CD4-positive, alpha-beta T cell (primary cell): ENCODE results near the gene TRAF6. TPM values are rescaled to one million over a fixed set of nuclear protein-coding genes. Genes with fewer than 3 reads are reported as not detected.

ENCODE experiments used
- ATAC-seq: fragments of 200-7000 bp; cut with Tn5 transposase; one replicate; pipeline ENCODE4 v1.10.0; 2022; ENCODE audit warnings: mild to moderate bottlenecking; ENCODE audit not compliant: poor library complexity
- CTCF ChIA-PET: fragments of 350-600 bp; sonication (Branson Sonifier 250); formaldehyde crosslinking; loops from one replicate; lab custom pipeline; 2021; ENCODE audit warnings: antibody characterized with exemption, inconsistent platforms; lab: Charles Lee
- POLR2A ChIA-PET: fragments of 350-600 bp; sonication (Branson Sonifier 250); formaldehyde crosslinking; loops from one replicate; lab custom pipeline; 2021; ENCODE audit warnings: antibody characterized with exemption, inconsistent platforms; lab: Charles Lee
- DNase-seq, 14 experiments: peaks; one replicate each; pipeline ENCODE4 v3.0.0-alpha.2; 2013 to 2020; ENCODE audit warnings: mixed read lengths in 2 of 14
- H3K27ac ChIP-seq, 2 donors: one replicate each; pipeline versions ENCODE4 v1.5.1 to v1.7.0; 2013; ENCODE audit warnings: low read length in 2 of 2, low read depth in 1 of 2, mild to moderate bottlenecking in 1 of 2
- H3K27me3 ChIP-seq, 2 experiments: 1 replicate in 1 of 2; 2 replicates in 1 of 2; pipeline versions ENCODE4 v1.6.1 to v1.7.0; 2013; ENCODE audit warnings: low read length in 2 of 2, control low read depth in 1 of 2, mild to moderate bottlenecking in 1 of 2, moderate library complexity in 1 of 2; ENCODE audit not compliant: insufficient read depth in 2 of 2, control insufficient read depth in 1 of 2
- H3K36me3 ChIP-seq: one replicate; pipeline ENCODE4 v1.6.1; 2013; ENCODE audit warnings: low read length, control low read depth; ENCODE audit not compliant: insufficient read depth
- H3K4me1 ChIP-seq: one replicate; pipeline ENCODE4 v1.6.1; 2013; ENCODE audit warnings: low read length, control low read depth; ENCODE audit not compliant: insufficient read depth
- H3K4me3 ChIP-seq: one replicate; pipeline ENCODE4 v1.5.1; 2013; ENCODE audit warnings: mild to moderate bottlenecking, low read length, moderate library complexity
- H3K9me3 ChIP-seq, 2 experiments: 1 replicate in 1 of 2; 2 replicates in 1 of 2; pipeline versions ENCODE4 v1.6.1 to v1.7.0; 2013; ENCODE audit warnings: low read length in 2 of 2, mild to moderate bottlenecking in 2 of 2, control low read depth in 1 of 2, moderate library complexity in 1 of 2; ENCODE audit not compliant: control insufficient read depth in 1 of 2, insufficient read depth in 1 of 2
- H3K27ac Mint-ChIP-seq: one replicate; pipeline ENCODE4 v1.8.0; 2020; ENCODE audit warnings: mixed read lengths
- H3K27me3 Mint-ChIP-seq: one replicate; pipeline ENCODE4 v1.8.0; 2021; ENCODE audit warnings: mixed read lengths
- H3K36me3 Mint-ChIP-seq: one replicate; pipeline ENCODE4 v1.8.0; 2021; ENCODE audit warnings: low read depth, mixed read lengths
- H3K4me1 Mint-ChIP-seq: one replicate; pipeline ENCODE4 v1.8.0; 2021; ENCODE audit warnings: low read depth, mixed read lengths
- H3K4me3 Mint-ChIP-seq: one replicate; pipeline ENCODE4 v1.8.0; 2020; ENCODE audit warnings: mild to moderate bottlenecking, mixed read lengths
- H3K9me3 Mint-ChIP-seq: one replicate; pipeline ENCODE4 v1.8.0; 2020; ENCODE audit warnings: mixed read lengths
- intact Hi-C, 2 experiments: fragments of 100-400 bp; cut with DNase I in 1 of 2; cut with micrococcal nuclease in 1 of 2; formaldehyde crosslinking; loops; one replicate each; pipeline versions ENCODE4 v1.15.1 to v1.9.0; 2023 to 2025; cut with DNase I, micrococcal nuclease
- total RNA-seq, 174 experiments: library from RNA in 2 of 174; stranded (reverse) in 2 of 174; gene quantifications; one replicate each; pipeline ENCODE4 v1.2.3 and lab custom pipeline; 2021 to 2026
- TF ChIP-seq, protein P1 (sequence below): fragments of 200-600 bp; IDR thresholded peaks from one replicate; pipeline ENCODE4 v1.8.0; 2022; ENCODE audit warnings: antibody characterized with exemption, mild to moderate bottlenecking

TRAF6 gene
- total RNA-seq, 2 experiments from 2014 or later, result 27.9 to 29.0 TPM

GRCh38 chr11:36452236-36452940 is 57.7 kb downstream of the TRAF6 start:
- peak overlapping the region in 1 of 2 donors; percentile 18 for H3K27ac ChIP-seq

GRCh38 chr11:36451681-36452080 is 58.4 kb downstream of the TRAF6 start:
- H3K27ac Mint-ChIP-seq, result no peak overlapping the region
- peak overlapping the region; percentile 42 for H3K4me3 Mint-ChIP-seq
- ChIA-PET POLR2A (interaction anchor here (1.5 kb wide), 1 partner anchor 74 kb away, joined by 4 read pairs; no protein-coding TSS in a partner anchor), CTCF (no interaction called here)
- Histone ChIP-seq H3K27ac (no peak overlapping the region), H3K4me1 (peaks cover 49% of the 10 kb centered on the region), H3K4me3 (no peak overlapping the region), H3K36me3 (peaks cover 14% of the 10 kb centered on the region), H3K27me3 (no peaks in the 10 kb centered on the region), H3K9me3 (no peaks in the 10 kb centered on the region)
- TF ChIP-seq, protein P1, sequence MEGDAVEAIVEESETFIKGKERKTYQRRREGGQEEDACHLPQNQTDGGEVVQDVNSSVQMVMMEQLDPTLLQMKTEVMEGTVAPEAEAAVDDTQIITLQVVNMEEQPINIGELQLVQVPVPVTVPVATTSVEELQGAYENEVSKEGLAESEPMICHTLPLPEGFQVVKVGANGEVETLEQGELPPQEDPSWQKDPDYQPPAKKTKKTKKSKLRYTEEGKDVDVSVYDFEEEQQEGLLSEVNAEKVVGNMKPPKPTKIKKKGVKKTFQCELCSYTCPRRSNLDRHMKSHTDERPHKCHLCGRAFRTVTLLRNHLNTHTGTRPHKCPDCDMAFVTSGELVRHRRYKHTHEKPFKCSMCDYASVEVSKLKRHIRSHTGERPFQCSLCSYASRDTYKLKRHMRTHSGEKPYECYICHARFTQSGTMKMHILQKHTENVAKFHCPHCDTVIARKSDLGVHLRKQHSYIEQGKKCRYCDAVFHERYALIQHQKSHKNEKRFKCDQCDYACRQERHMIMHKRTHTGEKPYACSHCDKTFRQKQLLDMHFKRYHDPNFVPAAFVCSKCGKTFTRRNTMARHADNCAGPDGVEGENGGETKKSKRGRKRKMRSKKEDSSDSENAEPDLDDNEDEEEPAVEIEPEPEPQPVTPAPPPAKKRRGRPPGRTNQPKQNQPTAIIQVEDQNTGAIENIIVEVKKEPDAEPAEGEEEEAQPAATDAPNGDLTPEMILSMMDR, result no peak
- ATAC-seq, result no peak
- no peaks in the 10 kb centered on the region for H3K27me3 Mint-ChIP-seq
- intact Hi-C loops, result loop anchor here in 1 of 2 experiments (10.0 kb wide), 1 partner anchor 97 kb away; no protein-coding TSS in a partner anchor
- H3K36me3 Mint-ChIP-seq, result no peaks in the 10 kb centered on the region
- peaks cover 46% of the 10 kb centered on the region for H3K4me1 Mint-ChIP-seq
- H3K9me3 Mint-ChIP-seq, result no peaks in the 10 kb centered on the region
- no peak for DNase-seq

More at GRCh38 chr11:36452236-36452940, 57.7 kb downstream of the TRAF6 start:
- no peaks in the 10 kb centered on the region for H3K27me3 Mint-ChIP-seq
- Histone ChIP-seq H3K4me3 (no peak overlapping the region), H3K27me3 (no peaks in the 10 kb centered on the region), H3K4me1 (peaks cover 49% of the 10 kb centered on the region), H3K9me3 (no peaks in the 10 kb centered on the region), H3K36me3 (peaks cover 11% of the 10 kb centered on the region)
- H3K27ac Mint-ChIP-seq, result peak overlapping the region; percentile 6
- ATAC-seq, result peak; percentile 17
- ChIA-PET CTCF (interaction anchor here (1.1 to 1.5 kb wide), 4 partner anchors 17 to 113 kb away, joined by 3 to 5 read pairs (median 4); no protein-coding TSS in a partner anchor), POLR2A (interaction anchor here (1.0 to 1.5 kb wide), 3 partner anchors 12 to 100 kb away, joined by 3 to 5 read pairs (median 4); no protein-coding TSS in a partner anchor)
- H3K9me3 Mint-ChIP-seq, result no peaks in the 10 kb centered on the region
- DNase-seq, result peak in 5 of 14 experiments; percentile 3 to 52 (median 18)
- TF ChIP-seq, protein P1, result no peak
- peaks cover 46% of the 10 kb centered on the region for H3K4me1 Mint-ChIP-seq
- intact Hi-C loops, result loop anchor here in 1 of 2 experiments (10.0 kb wide), 1 partner anchor 98 kb away; no protein-coding TSS in a partner anchor
- peak overlapping the region; percentile 22 for H3K4me3 Mint-ChIP-seq
- no peaks in the 10 kb centered on the region for H3K36me3 Mint-ChIP-seq

DNA sequence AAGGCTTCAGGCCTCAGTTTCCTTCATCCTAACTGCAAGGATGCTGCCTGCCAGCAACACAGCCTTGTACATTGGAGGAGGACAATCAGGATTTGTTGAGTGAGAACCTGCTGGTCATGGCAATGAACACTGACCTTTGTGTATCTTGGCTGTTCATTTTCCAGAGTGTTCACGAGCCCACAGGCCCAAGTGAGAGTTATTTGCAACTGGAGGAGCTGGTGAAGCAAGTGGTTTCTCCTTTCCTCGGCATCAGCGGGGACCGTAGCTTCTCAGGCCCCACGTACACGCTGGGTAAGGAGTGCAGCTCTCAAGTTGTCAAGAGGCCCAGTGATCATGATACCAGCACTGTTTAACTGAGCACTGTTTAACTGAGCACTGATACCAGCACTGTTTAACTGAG is 59.0 kb downstream of the TRAF6 start:
- CTCF ChIA-PET, result no interaction called here
- Histone ChIP-seq H3K4me3 (no peak overlapping the region), H3K4me1 (peaks cover 49% of the 10 kb centered on the region), H3K27me3 (no peaks in the 10 kb centered on the region), H3K36me3 (peaks cover 12% of the 10 kb centered on the region), H3K27ac (no peak overlapping the region), H3K9me3 (no peaks in the 10 kb centered on the region)
- POLR2A ChIA-PET, result no interaction called here
- TF ChIP-seq, protein P1, result no peak
- ATAC-seq, result no peak
- Mint-ChIP-seq H3K27ac (no peak overlapping the region), H3K4me3 (peak overlapping the region; percentile 73), H3K27me3 (no peaks in the 10 kb centered on the region), H3K4me1 (peaks cover 46% of the 10 kb centered on the region), H3K36me3 (no peaks in the 10 kb centered on the region), H3K9me3 (no peaks in the 10 kb centered on the region)
- no peak for DNase-seq
- intact Hi-C loops, result loop anchor here in 1 of 2 experiments (10.0 kb wide), 1 partner anchor 96 kb away; no protein-coding TSS in a partner anchor
